Glomerular visceral epithelial cell (primary cell): ENCODE measurements around the gene MYO1H.

Source experiments
- DNase-seq: peaks from one replicate; pipeline ENCODE4 v3.0.0-alpha.2; 2016; ENCODE audit errors: extremely low spot score

The MYO1H gene

DNA sequence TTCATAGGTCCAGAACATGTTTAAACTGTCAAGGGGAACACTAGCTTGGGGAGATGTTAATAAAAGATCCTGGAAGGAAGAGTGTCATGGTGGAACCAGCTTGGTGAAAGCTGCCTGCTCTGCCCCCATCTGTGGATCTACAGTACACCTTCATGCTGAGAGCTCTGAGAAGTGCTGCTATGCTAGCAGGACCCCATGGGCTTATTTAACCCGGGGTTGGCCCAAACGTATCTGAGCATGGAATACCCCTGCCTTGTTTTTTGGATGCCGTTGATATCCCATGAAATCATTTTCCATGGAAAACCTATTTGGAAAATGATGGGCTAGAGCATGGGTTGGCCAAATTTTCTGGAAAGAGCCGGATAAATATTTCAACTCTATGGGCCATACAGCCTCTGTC is 144.0 kb downstream of the MYO1H start:
- DNase-seq, result no peak

DNA sequence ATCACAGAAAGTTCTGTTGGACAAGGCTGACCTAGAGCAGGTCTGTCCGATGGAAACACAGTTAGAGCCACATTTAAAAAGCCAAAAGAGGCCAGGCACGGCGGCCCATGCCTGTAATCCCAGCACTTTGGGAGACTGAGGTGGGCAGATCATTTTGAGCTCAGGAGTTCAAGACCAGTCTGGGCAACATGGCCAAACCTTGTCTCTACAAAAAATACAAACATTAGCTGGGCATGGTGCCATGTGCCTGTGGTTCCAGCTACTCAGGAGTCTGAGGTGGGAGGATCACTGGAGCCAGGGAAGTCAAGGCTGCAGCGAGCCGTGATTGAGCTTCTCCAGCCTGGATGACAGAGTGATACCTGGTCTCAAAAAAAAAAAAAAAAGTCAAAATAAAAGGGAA is 144.7 kb downstream of the MYO1H start:
- DNase-seq, result no peak

DNA sequence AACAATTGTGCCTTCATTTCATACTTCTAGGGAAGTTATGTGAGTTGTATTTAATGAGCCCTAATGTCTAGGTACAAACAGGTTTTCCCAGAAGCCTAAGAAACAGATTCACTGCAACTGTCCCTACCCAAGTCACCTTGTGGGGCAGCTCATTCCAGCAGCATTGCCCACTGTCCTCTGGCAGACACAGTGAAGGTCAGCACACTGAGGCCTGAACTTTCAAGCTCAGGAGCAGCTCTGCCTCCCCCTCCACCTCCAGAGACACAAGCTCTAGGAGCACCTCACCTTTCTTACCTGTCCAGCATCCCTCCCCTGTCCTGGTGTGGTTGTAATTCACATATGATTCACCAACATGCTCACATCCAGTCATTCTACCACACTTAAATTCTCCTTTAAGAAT is 145.4 kb downstream of the MYO1H start:
- DNase-seq, result no peak

DNA sequence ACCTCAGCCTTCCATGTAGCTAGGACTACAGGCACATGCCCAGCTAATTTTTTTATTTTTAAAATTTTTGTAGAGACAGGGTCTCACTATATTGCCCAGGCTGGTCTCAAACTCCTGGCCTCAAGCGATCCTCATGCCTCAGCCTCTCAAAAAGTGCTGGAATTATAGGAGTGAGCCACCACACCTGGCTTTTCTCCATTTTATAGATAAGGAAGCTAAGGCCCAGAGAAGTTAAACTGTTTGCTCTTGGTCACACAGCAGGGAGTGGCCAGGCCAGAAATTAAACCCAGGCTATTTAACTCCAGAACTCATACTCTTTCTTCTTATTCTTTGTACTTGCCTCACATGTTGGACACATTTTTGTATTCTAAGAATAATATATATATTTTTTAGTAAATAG is 146.2 kb downstream of the MYO1H start:
- no peak for DNase-seq

DNA sequence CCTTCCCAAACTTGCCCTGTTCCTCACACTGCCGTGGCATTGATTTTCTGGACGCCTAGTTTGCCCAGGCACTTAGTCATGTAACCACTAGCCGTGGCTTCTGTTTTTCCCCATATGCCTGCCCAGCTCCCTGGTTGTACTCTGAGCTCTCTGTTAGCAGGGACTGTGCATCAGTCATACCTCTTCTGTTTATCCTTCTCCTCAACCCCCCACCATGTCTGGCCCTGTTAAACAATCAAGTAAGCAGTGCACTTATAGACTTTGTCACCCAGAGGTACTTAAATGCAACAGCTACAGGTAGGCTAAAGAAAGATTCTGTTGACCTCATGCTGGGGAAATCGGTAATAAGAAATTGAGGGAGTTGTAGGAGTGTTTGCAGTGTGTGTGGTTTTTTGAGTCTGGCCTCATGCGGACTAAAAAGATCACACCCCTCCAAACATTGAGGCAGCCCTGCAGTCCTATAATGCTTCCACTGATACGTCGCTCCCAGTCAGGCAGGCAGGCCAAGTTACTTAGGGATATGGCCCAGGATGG is 146.7 kb downstream of the MYO1H start:
- no peak for DNase-seq

DNA sequence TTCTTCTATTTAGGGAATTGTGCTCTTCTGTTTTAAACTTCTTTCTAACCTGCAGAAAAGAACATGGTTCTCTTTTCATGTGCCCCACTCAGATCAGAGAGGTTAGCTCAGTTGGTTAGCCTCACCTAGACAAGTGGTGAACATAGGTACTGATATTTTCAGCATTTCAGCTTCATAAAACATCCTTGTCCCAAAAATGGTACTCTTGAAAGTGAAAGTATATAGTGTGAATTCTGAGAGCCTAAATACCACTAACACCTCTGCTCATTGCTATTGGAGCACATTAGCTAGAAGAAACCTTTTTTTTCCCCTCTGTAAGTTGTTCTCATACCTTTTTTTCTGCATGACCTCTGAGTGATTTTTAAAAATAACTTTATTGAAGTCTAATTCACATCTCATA is 147.3 kb downstream of the MYO1H start:
- no peak for DNase-seq

DNA sequence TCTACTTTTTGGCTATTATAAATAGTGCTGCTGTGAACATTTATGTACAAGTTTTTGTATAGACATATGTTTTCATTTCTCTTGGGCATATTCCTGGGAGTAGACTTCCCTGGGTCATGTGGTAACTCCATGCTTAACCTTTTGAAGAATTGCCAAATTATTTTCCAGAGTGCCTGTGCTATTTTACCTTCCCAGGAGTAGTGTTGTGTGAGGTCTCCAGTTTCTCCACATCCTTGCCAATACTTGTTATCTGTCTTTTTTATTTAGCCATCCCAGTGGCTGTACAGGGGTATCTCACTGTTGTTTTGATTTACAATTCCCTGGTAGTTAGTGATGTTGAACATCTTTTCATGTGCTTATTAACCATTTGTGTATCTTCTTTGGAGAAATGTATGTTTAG is 148.6 kb downstream of the MYO1H start:
- DNase-seq, result no peak

DNA sequence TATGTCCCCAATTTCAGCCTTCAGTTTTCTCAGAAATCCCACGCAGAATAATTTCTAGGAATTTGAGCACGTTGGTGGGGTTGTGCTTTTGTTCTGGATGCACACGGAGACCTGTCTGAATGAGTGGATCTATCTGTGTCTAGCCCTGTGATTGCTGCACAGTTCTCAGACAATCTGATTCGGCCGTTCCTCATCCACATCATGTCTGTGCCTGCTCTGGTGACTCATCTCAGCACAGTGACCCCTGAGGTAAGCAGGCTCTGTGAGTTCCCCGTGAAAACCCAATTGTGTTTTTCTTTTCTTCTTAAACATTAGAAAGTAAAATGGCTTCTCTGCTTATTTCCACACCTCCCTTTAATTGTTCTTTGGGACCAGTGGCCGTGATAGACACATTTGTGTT is 150.0 kb downstream of the MYO1H start:
- DNase-seq, result no peak
